ENCODE results near the gene RBFOX1. TPM values are rescaled to one million over a fixed set of nuclear protein-coding genes. Genes with fewer than 3 reads are reported as not detected.

RBFOX1 gene
- total and polyA plus RNA-seq, 10 of the 15 experiments (the other 5 are each of a cell fraction or from before 2014, with no cell fraction given), result 0.87 TPM; not detected in 9

- TF ChIP-seq ZBTB11 (CRISPR knock-in tag; IDR thresholded peaks at IDR 0.05), result no peak
- TF ChIP-seq PRDM15 (CRISPR knock-in tag; IDR thresholded peaks at IDR 0.05), result no peak
- no peak for TF ChIP-seq MTA2 (IDR thresholded peaks at IDR 0.05; ENCODE audit: low read depth)
- no peak for TF ChIP-seq USF2 (IDR thresholded peaks at IDR 0.05; ENCODE audit: borderline replicate concordance, low read depth, low read length)
- TF ChIP-seq CHD4 (IDR thresholded peaks at IDR 0.05), result no peak
- TF ChIP-seq ESRRA (IDR thresholded peaks at IDR 0.05; ENCODE audit: low read length), result no peak
These were observed 59.0 kb downstream of the RBFOX1 start (continued) for GRCh38 chr16:7391694-7392093.

All from GM12878 (cell line).